Measurements from ENCODE around the gene C1QTNF5.

Gene C1QTNF5

GRCh38 chr11:119295178-119295577 is 45.5 kb downstream of the C1QTNF5 start:
- DNase-seq (ENCODE audit: low read depth, low spot score): no peak

- no peak for DNase-seq (ENCODE audit: low read depth, low spot score)
Measured at GRCh38 chr11:119293461-119293860, 47.2 kb downstream of the C1QTNF5 start.

GRCh38 chr11:119290894-119291497 is 49.7 kb downstream of the C1QTNF5 start:
- no peak for DNase-seq (ENCODE audit: low read depth, low spot score)

Measured in activated naive CD8-positive, alpha-beta T cell treated with anti-CD3 and anti-CD28 coated beads, Interleukin-2, amount 50 U/mL, for 16 hours (primary cell).